ENCODE data around the gene DTWD1.

DNA sequence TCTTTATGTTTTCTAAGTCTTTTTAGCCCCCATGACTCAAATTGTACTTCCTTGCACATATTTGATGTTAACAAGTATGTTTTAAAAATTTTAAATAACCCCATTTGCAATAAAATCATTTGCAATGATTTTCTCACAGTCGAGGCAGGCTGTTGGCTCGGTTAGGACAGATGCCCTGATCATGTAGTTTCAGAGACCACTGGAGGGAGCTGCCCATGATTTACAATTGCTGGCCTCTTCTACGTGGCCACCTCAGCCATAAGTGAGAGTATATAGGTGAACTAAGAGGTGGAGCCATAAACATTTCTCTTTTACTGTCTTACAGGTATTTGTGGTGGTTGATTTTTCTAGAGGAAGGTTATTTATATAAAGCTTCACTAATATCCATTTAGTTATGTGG, 1.7 kb downstream of the DTWD1 start:
- TF ChIP-seq FOS (IDR thresholded peaks at IDR 0.05; ENCODE audit: borderline replicate concordance, extremely low read depth, insufficient read length) = no peak
- TF ChIP-seq RCOR1 (conservative IDR thresholded peaks at IDR 0.05; ENCODE audit: low read depth, low read length) = no peak
- no peak for TF ChIP-seq SP1 (IDR thresholded peaks at IDR 0.05; ENCODE audit: low read depth, low read length)
- TF ChIP-seq, protein P1, sequence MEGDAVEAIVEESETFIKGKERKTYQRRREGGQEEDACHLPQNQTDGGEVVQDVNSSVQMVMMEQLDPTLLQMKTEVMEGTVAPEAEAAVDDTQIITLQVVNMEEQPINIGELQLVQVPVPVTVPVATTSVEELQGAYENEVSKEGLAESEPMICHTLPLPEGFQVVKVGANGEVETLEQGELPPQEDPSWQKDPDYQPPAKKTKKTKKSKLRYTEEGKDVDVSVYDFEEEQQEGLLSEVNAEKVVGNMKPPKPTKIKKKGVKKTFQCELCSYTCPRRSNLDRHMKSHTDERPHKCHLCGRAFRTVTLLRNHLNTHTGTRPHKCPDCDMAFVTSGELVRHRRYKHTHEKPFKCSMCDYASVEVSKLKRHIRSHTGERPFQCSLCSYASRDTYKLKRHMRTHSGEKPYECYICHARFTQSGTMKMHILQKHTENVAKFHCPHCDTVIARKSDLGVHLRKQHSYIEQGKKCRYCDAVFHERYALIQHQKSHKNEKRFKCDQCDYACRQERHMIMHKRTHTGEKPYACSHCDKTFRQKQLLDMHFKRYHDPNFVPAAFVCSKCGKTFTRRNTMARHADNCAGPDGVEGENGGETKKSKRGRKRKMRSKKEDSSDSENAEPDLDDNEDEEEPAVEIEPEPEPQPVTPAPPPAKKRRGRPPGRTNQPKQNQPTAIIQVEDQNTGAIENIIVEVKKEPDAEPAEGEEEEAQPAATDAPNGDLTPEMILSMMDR (IDR thresholded peaks at IDR 0.05 in 2 of 3, conservative IDR thresholded peaks at IDR 0.05 in 1 of 3; ENCODE audit: control insufficient read depth in 2 of 3, extremely low read depth in 1 of 3, insufficient read depth in 1 of 3, low read depth in 3 of 3, low read length in 3 of 3) = no peak
- TF ChIP-seq POLR2AphosphoS5 (IDR thresholded peaks at IDR 0.05; ENCODE audit: low read length) = no peak
- TF ChIP-seq, protein P2, sequence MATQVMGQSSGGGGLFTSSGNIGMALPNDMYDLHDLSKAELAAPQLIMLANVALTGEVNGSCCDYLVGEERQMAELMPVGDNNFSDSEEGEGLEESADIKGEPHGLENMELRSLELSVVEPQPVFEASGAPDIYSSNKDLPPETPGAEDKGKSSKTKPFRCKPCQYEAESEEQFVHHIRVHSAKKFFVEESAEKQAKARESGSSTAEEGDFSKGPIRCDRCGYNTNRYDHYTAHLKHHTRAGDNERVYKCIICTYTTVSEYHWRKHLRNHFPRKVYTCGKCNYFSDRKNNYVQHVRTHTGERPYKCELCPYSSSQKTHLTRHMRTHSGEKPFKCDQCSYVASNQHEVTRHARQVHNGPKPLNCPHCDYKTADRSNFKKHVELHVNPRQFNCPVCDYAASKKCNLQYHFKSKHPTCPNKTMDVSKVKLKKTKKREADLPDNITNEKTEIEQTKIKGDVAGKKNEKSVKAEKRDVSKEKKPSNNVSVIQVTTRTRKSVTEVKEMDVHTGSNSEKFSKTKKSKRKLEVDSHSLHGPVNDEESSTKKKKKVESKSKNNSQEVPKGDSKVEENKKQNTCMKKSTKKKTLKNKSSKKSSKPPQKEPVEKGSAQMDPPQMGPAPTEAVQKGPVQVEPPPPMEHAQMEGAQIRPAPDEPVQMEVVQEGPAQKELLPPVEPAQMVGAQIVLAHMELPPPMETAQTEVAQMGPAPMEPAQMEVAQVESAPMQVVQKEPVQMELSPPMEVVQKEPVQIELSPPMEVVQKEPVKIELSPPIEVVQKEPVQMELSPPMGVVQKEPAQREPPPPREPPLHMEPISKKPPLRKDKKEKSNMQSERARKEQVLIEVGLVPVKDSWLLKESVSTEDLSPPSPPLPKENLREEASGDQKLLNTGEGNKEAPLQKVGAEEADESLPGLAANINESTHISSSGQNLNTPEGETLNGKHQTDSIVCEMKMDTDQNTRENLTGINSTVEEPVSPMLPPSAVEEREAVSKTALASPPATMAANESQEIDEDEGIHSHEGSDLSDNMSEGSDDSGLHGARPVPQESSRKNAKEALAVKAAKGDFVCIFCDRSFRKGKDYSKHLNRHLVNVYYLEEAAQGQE (IDR thresholded peaks at IDR 0.05; ENCODE audit: low read depth, low read length) = no peak
- no peak for TF ChIP-seq NR2C2 (IDR thresholded peaks at IDR 0.05; ENCODE audit: borderline replicate concordance, control insufficient read depth, insufficient read length, low read depth)
- no peak for TF ChIP-seq MYC (IDR thresholded peaks at IDR 0.05; ENCODE audit: insufficient read depth, insufficient read length, insufficient replicate concordance, low read length, severe bottlenecking)
- TF ChIP-seq, protein P3, sequence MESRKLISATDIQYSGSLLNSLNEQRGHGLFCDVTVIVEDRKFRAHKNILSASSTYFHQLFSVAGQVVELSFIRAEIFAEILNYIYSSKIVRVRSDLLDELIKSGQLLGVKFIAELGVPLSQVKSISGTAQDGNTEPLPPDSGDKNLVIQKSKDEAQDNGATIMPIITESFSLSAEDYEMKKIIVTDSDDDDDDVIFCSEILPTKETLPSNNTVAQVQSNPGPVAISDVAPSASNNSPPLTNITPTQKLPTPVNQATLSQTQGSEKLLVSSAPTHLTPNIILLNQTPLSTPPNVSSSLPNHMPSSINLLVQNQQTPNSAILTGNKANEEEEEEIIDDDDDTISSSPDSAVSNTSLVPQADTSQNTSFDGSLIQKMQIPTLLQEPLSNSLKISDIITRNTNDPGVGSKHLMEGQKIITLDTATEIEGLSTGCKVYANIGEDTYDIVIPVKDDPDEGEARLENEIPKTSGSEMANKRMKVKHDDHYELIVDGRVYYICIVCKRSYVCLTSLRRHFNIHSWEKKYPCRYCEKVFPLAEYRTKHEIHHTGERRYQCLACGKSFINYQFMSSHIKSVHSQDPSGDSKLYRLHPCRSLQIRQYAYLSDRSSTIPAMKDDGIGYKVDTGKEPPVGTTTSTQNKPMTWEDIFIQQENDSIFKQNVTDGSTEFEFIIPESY (IDR thresholded peaks at IDR 0.05) = no peak

Data from GM12878 (cell line).